ENCODE results near the gene ARMC7.

DNA sequence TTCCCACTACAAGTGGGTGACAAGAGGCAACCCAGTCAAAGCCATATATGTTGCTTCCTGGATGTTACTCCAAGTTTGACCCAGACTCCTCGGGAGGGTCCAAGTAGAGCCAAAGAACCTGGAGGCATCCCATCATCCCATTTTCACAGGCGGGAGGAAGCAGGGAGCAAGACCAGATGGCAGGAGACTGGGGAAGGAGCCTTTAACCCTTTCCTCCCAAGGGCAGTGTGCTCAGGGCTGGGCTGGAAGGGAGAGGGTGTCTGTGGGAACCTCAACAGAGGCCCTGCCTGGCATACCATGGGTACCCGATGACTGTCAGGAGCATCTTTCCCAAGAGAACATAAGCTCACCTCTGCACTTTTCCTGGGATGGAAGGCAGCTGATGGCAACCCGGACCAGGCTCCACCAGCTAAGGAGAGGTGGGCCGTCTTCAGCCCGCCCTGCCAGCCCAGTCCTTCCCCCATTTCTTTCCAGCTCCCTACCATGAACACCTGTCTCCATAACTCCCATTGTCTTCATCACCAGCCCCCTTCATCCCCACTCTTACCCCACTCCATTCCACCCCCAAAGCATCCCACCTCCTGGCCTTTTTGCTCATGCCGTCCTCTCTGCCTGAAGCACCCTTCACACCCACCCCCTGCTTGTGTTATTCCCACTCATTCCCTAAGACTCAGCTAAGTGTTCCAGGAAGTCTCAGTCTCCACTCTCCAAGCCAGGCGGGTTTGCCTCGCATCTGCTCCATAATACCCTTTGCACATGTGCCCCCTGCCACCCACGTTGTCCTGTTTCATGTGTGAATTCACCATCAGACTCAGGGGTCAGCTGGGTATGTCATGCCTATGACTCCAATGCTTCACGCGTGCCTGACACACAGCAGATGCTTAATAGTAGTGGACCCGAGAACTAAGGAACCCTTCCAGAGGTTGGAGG is 27.9 kb upstream of the ARMC7 start:
- no peak for TF ChIP-seq CTCF (conservative IDR thresholded peaks at IDR 0.05; ENCODE audit: low read length)
- TF ChIP-seq EZH2phosphoT487 (IDR thresholded peaks at IDR 0.05; ENCODE audit: borderline replicate concordance), result no peak
